GM12878 (cell line): Measurements from ENCODE around the gene ACSL3. TPM values are rescaled to one million over a fixed set of nuclear protein-coding genes. Genes with fewer than 3 reads are reported as not detected.

Experiments used
- ATAC-seq: fragments of 200-7000 bp; cut with Tn5 transposase; 3 replicates; pipeline ENCODE4 v1.9.1; 2020; ENCODE audit warnings: mild to moderate bottlenecking, moderate library complexity
- BruUV-seq: library from RNA; stranded (reverse); fragments of 400-500 nt; replicated peaks from 2 replicates; lab custom pipeline; 2021; lab: Mats Ljungman, UMichigan
- CTCF ChIA-PET: fragments of 300-600 bp; sonication (Branson Sonifier 250); formaldehyde crosslinking; extraction: SDS; loops from one replicate; lab custom pipeline; 2021; ENCODE audit warnings: inconsistent platforms; lab: Yijun Ruan, JAX
- POLR2A ChIA-PET: fragments of 350-600 bp; formaldehyde crosslinking; extraction: SDS; loops from one replicate; lab custom pipeline; 2021; ENCODE audit warnings: inconsistent platforms; lab: Charles Lee
- RAD21 ChIA-PET: fragments of 300-600 bp; sonication (Branson Sonifier 250); formaldehyde crosslinking; loops from one replicate; lab custom pipeline; 2023; ENCODE audit warnings: antibody characterized with exemption; ENCODE audit not compliant: unreplicated experiment; lab: Charles Lee
- SMC1A ChIA-PET: fragments of 300-600 bp; sonication (Branson Sonifier 250); formaldehyde crosslinking; loops from one replicate; lab custom pipeline; 2023; ENCODE audit not compliant: unreplicated experiment, uncharacterized antibody; lab: Charles Lee
- DNase-seq: peaks from one replicate; pipeline ENCODE4 v3.0.0-alpha.2; 2011; ENCODE audit warnings: low read depth, low spot score
- FAIRE-seq: peaks from 3 replicates; lab custom pipeline; 2011; peaks lifted over from hg19 to GRCh38; lab: Jason Lieb, UNC
- H2AFZ ChIP-seq: 2 replicates; pipeline ENCODE4 v1.6.0; 2011; ENCODE audit warnings: low read depth, low read length, control low read depth; ENCODE audit not compliant: control insufficient read depth
- H3K27ac ChIP-seq: 2 replicates; pipeline ENCODE4 v1.5.1; 2011; ENCODE audit warnings: control low read depth; ENCODE audit not compliant: control insufficient read depth, insufficient read depth
- H3K27me3 ChIP-seq, 2 experiments: replicated peaks in 1 of 2; 2 replicates each; pipeline versions ENCODE4 v1.6.0 to v1.6.1; 2011; ENCODE audit warnings: low read length in 1 of 2; ENCODE audit not compliant: control insufficient read depth in 2 of 2, insufficient read depth in 2 of 2
- H3K36me3 ChIP-seq, 2 experiments: 2 replicates each; pipeline ENCODE4 v1.5.1; 2011; ENCODE audit warnings: low read length in 1 of 2; ENCODE audit not compliant: control insufficient read depth in 2 of 2, insufficient read depth in 2 of 2
- H3K4me1 ChIP-seq: 2 replicates; pipeline ENCODE4 v1.6.1; 2011; ENCODE audit warnings: mild to moderate bottlenecking, low read length, moderate library complexity, mixed read lengths; ENCODE audit not compliant: control insufficient read depth, insufficient read depth
- H3K4me2 ChIP-seq: 2 replicates; pipeline ENCODE4 v1.6.0; 2011; ENCODE audit warnings: control low read depth; ENCODE audit not compliant: control insufficient read depth, insufficient read depth
- H3K4me3 ChIP-seq: fragments of 200-600 bp; sonication (generic); 2 replicates; pipeline ENCODE4 v1.5.1; 2016
- H3K79me2 ChIP-seq: 2 replicates; pipeline ENCODE4 v1.6.0; 2011; ENCODE audit warnings: low read length; ENCODE audit not compliant: control insufficient read depth, insufficient read depth
- H3K9ac ChIP-seq: 2 replicates; pipeline ENCODE4 v1.8.0; 2011; ENCODE audit warnings: low read length, control low read depth, mixed read lengths; ENCODE audit not compliant: control insufficient read depth, insufficient read depth
- H3K9me3 ChIP-seq: replicated peaks from 3 replicates; pipeline ENCODE4 v1.5.1; 2011; ENCODE audit warnings: mild to moderate bottlenecking, low read length; ENCODE audit not compliant: control insufficient read depth, insufficient read depth
- H4K20me1 ChIP-seq: 2 replicates; pipeline ENCODE4 v1.6.0; 2011; ENCODE audit not compliant: control insufficient read depth, insufficient read depth
- ATF2 ChIP-seq: IDR thresholded peaks from 2 replicates; pipeline ENCODE4 v1.6.1; 2012; ENCODE audit warnings: low read length, inconsistent platforms
- BHLHE40 ChIP-seq, 2 experiments: fragments of 450-650 bp in 1 of 2; IDR thresholded peaks; 2 replicates each; pipeline ENCODE4 v1.6.1; 2011 to 2017; ENCODE audit warnings: low read depth in 2 of 2, borderline replicate concordance in 1 of 2, improper control_type of control experiment in 1 of 2, low read length in 1 of 2, mild to moderate bottlenecking in 1 of 2
- EED ChIP-seq: sonication (generic); IDR thresholded peaks from 2 replicates; pipeline ENCODE4 v1.6.1; 2016; ENCODE audit warnings: antibody characterized with exemption, low read depth
- ELK1 ChIP-seq: IDR thresholded peaks from 2 replicates; pipeline ENCODE4 v1.6.1; 2012; ENCODE audit warnings: low read depth, low read length, improper control_type of control experiment
- IRF3 ChIP-seq: fragments of 450-650 bp; IDR thresholded peaks from 2 replicates; pipeline ENCODE4 v1.6.1; 2014; ENCODE audit warnings: mild to moderate bottlenecking
- KAT2A ChIP-seq: conservative IDR thresholded peaks from 2 replicates; pipeline ENCODE4 v1.6.1; 2011; ENCODE audit warnings: low read depth, low read length; ENCODE audit not compliant: control insufficient read depth
- LARP7 ChIP-seq: fragments of 450-650 bp; IDR thresholded peaks from 2 replicates; pipeline ENCODE4 v1.6.1; 2017; ENCODE audit warnings: mild to moderate bottlenecking
- MAX ChIP-seq: IDR thresholded peaks from 2 replicates; pipeline ENCODE4 v1.6.1; 2012; ENCODE audit warnings: low read depth, low read length, improper control_type of control experiment
- MLLT1 ChIP-seq: fragments of 450-650 bp; IDR thresholded peaks from 2 replicates; pipeline ENCODE4 v1.6.1; 2016; ENCODE audit warnings: mild to moderate bottlenecking
- NR2C1 ChIP-seq: fragments of 450-650 bp; IDR thresholded peaks from 2 replicates; pipeline ENCODE4 v1.6.1; 2017; ENCODE audit warnings: antibody characterized with exemption, mild to moderate bottlenecking, moderate library complexity
- POLR2AphosphoS2 ChIP-seq: IDR thresholded peaks from 2 replicates; pipeline ENCODE4 v1.6.1; 2011; ENCODE audit warnings: low read depth, mild to moderate bottlenecking, low read length, improper control_type of control experiment, moderate library complexity
- RAD21 ChIP-seq: IDR thresholded peaks from 2 replicates; pipeline ENCODE4 v1.6.1; 2011; ENCODE audit warnings: mild to moderate bottlenecking, low read depth, low read length, moderate library complexity; ENCODE audit not compliant: insufficient read depth
- RUNX3 ChIP-seq: IDR thresholded peaks from 2 replicates; pipeline ENCODE4 v1.6.1; 2012; ENCODE audit warnings: low read length, inconsistent platforms
- SREBF1 ChIP-seq: IDR thresholded peaks from 2 replicates; pipeline ENCODE4 v1.6.1; 2012; ENCODE audit warnings: mild to moderate bottlenecking, low read length
- STAT3 ChIP-seq: IDR thresholded peaks from 2 replicates; pipeline ENCODE4 v1.6.1; 2011; ENCODE audit warnings: low read depth, low read length, improper control_type of control experiment
- WGBS: methylation state at CpG from one replicate; pipeline ENCODE4 v1.1.6; 2016; ENCODE audit warnings: low lambda C conversion rate; ENCODE audit not compliant: insufficient replicate concordance, insufficient coverage; ENCODE audit errors: missing lambda C conversion rate; 5-methylcytosine and 5-hydroxymethylcytosine counted together
- in situ Hi-C: fragments of 300-500 bp; cut with MboI; formaldehyde crosslinking; loops from 9 replicates; pipeline ENCODE4 v1.14.3; 2018; ENCODE audit warnings: mixed read lengths
- intact Hi-C: fragments of 100-400 bp; cut with micrococcal nuclease; formaldehyde crosslinking; loops from one replicate; pipeline ENCODE4 v1.14.2; 2022; ENCODE audit not compliant: unreplicated experiment
- polyA plus RNA-seq, 11 experiments: library from polyadenylated mRNA; depleted of rRNA in 4 of 11; unstranded in 6 of 11; stranded (reverse) in 5 of 11; fragments of >200 nt; fragmentation: Nextera tagmentation in 4 of 11; fragmentation: Illumina TruSeq in 1 of 11; extraction: Ambion mirVana in 4 of 11; extraction: Trizol in 1 of 11; gene quantifications; 1 replicate in 1 of 11; 2 replicates in 10 of 11; pipeline versions ENCODE4 v1.2.1 to v1.2.3, GENCODE V29; 2011 to 2016; ENCODE audit warnings: inconsistent platforms in 2 of 11, missing spikeins in 2 of 11, low read depth in 1 of 11
- total RNA-seq, 4 experiments: library from RNA; depleted of rRNA in 3 of 4; stranded (reverse); fragments of >200 nt in 3 of 4; fragmentation: Illumina TruSeq in 1 of 4; extraction: Trizol in 1 of 4; gene quantifications; 2 replicates each; pipeline versions ENCODE4 v1.2.1 to v1.2.3, GENCODE V29; 2013 to 2021

Gene ACSL3
- total and polyA plus RNA-seq, 10 of the 15 experiments (the other 5 are each of a cell fraction or from before 2014, with no cell fraction given), result 15.6 to 83.9 (median 56.7) TPM

- no peak for TF ChIP-seq MLLT1
- no peak for TF ChIP-seq ELK1
- no peak for TF ChIP-seq SREBF1
- TF ChIP-seq RAD21, result no peak
- TF ChIP-seq NR2C1, result no peak
- TF ChIP-seq ATF2, result no peak
- no peak for TF ChIP-seq MAX
- TF ChIP-seq BHLHE40 (IDR thresholded peaks at IDR 0.05; ENCODE audit: borderline replicate concordance in 1 of 2, low read depth in 2 of 2, low read length in 1 of 2), result no peak
- no peak for TF ChIP-seq STAT3
- TF ChIP-seq KAT2A, result no peak
- TF ChIP-seq LARP7, result no peak
- TF ChIP-seq POLR2AphosphoS2, result no peak
- TF ChIP-seq IRF3, result no peak
- TF ChIP-seq RUNX3, result no peak
- no peak for TF ChIP-seq EED
- H4K20me1 ChIP-seq, result no peaks in the 10 kb centered on the region
- ChIA-PET SMC1A (interaction anchor here (1.2 kb wide), 1 partner anchor 14 kb away, joined by 3 read pairs; no protein-coding TSS in a partner anchor), CTCF (no interaction called here), POLR2A (no interaction called here), RAD21 (no interaction called here)
- no peaks in the 10 kb centered on the region for H3K36me3 ChIP-seq
- H3K9me3 ChIP-seq, result no peaks in the 10 kb centered on the region
- no peak for ATAC-seq
- H3K4me3 ChIP-seq, result no peak overlapping the region
- H3K27me3 ChIP-seq, result no peaks in the 10 kb centered on the region; a peak in 1 of 4 replicates
- DNase-seq, result no peak
- BruUV-seq, result no TSS peak
- WGBS, result 47% methylated on average over 1 of the region's 1 CpG
- H3K27ac ChIP-seq, result no peak overlapping the region
- no peaks in the 10 kb centered on the region for H3K4me1 ChIP-seq
- no peak overlapping the region for H2AFZ ChIP-seq
- H3K79me2 ChIP-seq, result no peaks in the 10 kb centered on the region
- no peak for FAIRE-seq
- no peak overlapping the region for H3K4me2 ChIP-seq
- in situ Hi-C loops, result no loop called here
- intact Hi-C loops, result no loop called here
- H3K9ac ChIP-seq, result no peak overlapping the region
Measured at GRCh38 chr2:222827417-222827816, 33.4 kb upstream of the ACSL3 start.
